ENCODE measurements around the gene IRF2BP2.

Gene IRF2BP2

GRCh38 chr1:234592240-234592639 lies 17.7 kb downstream of the IRF2BP2 start:
- no peak for TF ChIP-seq CTCF (IDR thresholded peaks at IDR 0.05; ENCODE audit: borderline replicate concordance, insufficient read depth, low read depth, low read length)
- H3K4me3 ChIP-seq (ENCODE audit: low read depth, low read length) = no peak overlapping the region

- TF ChIP-seq CTCF (IDR thresholded peaks at IDR 0.05; ENCODE audit: borderline replicate concordance, insufficient read depth, low read depth, low read length) = no peak
- no peak overlapping the region for H3K4me3 ChIP-seq (ENCODE audit: low read depth, low read length)
Measured at GRCh38 chr1:234591131-234591530, 18.8 kb downstream of the IRF2BP2 start.

- H3K4me3 ChIP-seq (ENCODE audit: low read depth, low read length) = no peak overlapping the region
- no peak for TF ChIP-seq CTCF (IDR thresholded peaks at IDR 0.05; ENCODE audit: borderline replicate concordance, insufficient read depth, low read depth, low read length)
Measured at GRCh38 chr1:234589854-234590620, 19.9 kb downstream of the IRF2BP2 start.

- TF ChIP-seq CTCF (IDR thresholded peaks at IDR 0.05; ENCODE audit: borderline replicate concordance, insufficient read depth, low read depth, low read length) = no peak
- no peak overlapping the region for H3K4me3 ChIP-seq (ENCODE audit: low read depth, low read length)
Measured at GRCh38 chr1:234589064-234589800, 20.7 kb downstream of the IRF2BP2 start.

GRCh38 chr1:234588386-234588785 lies 21.6 kb downstream of the IRF2BP2 start:
- no peak for TF ChIP-seq CTCF (IDR thresholded peaks at IDR 0.05; ENCODE audit: borderline replicate concordance, insufficient read depth, low read depth, low read length)
- H3K4me3 ChIP-seq (ENCODE audit: low read depth, low read length) = no peak overlapping the region

- H3K4me3 ChIP-seq (ENCODE audit: low read depth, low read length) = no peak overlapping the region
- TF ChIP-seq CTCF (IDR thresholded peaks at IDR 0.05; ENCODE audit: borderline replicate concordance, insufficient read depth, low read depth, low read length) = no peak
Measured at GRCh38 chr1:234586892-234587485, 23.0 kb downstream of the IRF2BP2 start.
